IPS-20b (cell line): Measurements from ENCODE around the gene ATAD3A.
"Not testable (repeated sequence)": the region's sequence is repeated elsewhere in the genome, so short reads cannot be mapped to it uniquely, and the experiment has no call there.

Experiments
- H3K27ac ChIP-seq: one replicate; pipeline ENCODE4 v1.5.1; 2013; ENCODE audit warnings: low read length
- H3K27me3 ChIP-seq: 2 replicates; pipeline ENCODE4 v1.6.1; 2013; ENCODE audit warnings: mild to moderate bottlenecking, low read length, inconsistent platforms; ENCODE audit not compliant: insufficient read depth
- H3K36me3 ChIP-seq: 2 replicates; pipeline ENCODE4 v1.6.1; 2013; ENCODE audit warnings: low read depth, mild to moderate bottlenecking, inconsistent platforms, low read length, moderate library complexity; ENCODE audit not compliant: insufficient read depth
- H3K4me1 ChIP-seq: 2 replicates; pipeline ENCODE4 v1.6.1; 2013; ENCODE audit warnings: mild to moderate bottlenecking, control low read depth, inconsistent platforms, low read length, moderate library complexity; ENCODE audit not compliant: insufficient read depth
- H3K4me3 ChIP-seq: 2 replicates; pipeline ENCODE4 v1.5.1; 2013; ENCODE audit warnings: mild to moderate bottlenecking, low read length, inconsistent platforms
- H3K9ac ChIP-seq: 2 replicates; pipeline ENCODE4 v1.6.1; 2013; ENCODE audit warnings: low read depth, mild to moderate bottlenecking, inconsistent platforms, low read length, moderate library complexity
- H3K9me3 ChIP-seq: 2 replicates; pipeline ENCODE4 v1.6.1; 2013; ENCODE audit warnings: mild to moderate bottlenecking, low read depth, low read length, inconsistent platforms; ENCODE audit not compliant: insufficient read depth

The ATAD3A gene

GRCh38 chr1:1479547-1480487 lies 32.1 kb upstream of the ATAD3A start:
- Histone ChIP-seq H3K9me3 (no peaks in the 10 kb centered on the region), H3K4me1 (no peaks in the 10 kb centered on the region), H3K36me3 (peaks cover 50% of the 10 kb centered on the region), H3K9ac (no peak overlapping the region), H3K4me3 (no peak overlapping the region), H3K27me3 (no peaks in the 10 kb centered on the region), H3K27ac (no peak overlapping the region)

- peaks cover 50% of the 10 kb centered on the region for H3K36me3 ChIP-seq
- not testable (repeated sequence) for H3K27me3 ChIP-seq, H3K9me3 ChIP-seq, H3K4me3 ChIP-seq, H3K9ac ChIP-seq, H3K27ac ChIP-seq, H3K4me1 ChIP-seq
Observed at GRCh38 chr1:1480488-1480867, 31.5 kb upstream of the ATAD3A start.

- H3K9ac ChIP-seq, H3K4me1 ChIP-seq, H3K4me3 ChIP-seq, H3K9me3 ChIP-seq, H3K27ac ChIP-seq, H3K27me3 ChIP-seq: not testable (repeated sequence)
- H3K36me3 ChIP-seq = peaks cover 50% of the 10 kb centered on the region
Observed at GRCh38 chr1:1481811-1482210, 30.2 kb upstream of the ATAD3A start.

- Histone ChIP-seq H3K36me3 (peaks cover 53% of the 10 kb centered on the region), H3K27me3 (no peaks in the 10 kb centered on the region), H3K9ac (no peak overlapping the region), H3K4me3 (no peak overlapping the region), H3K27ac (no peak overlapping the region), H3K4me1 (no peaks in the 10 kb centered on the region), H3K9me3 (no peaks in the 10 kb centered on the region)
Observed at GRCh38 chr1:1482856-1483255, 29.1 kb upstream of the ATAD3A start.

- no peak overlapping the region for H3K4me3 ChIP-seq
- no peaks in the 10 kb centered on the region for H3K4me1 ChIP-seq
- no peaks in the 10 kb centered on the region for H3K27me3 ChIP-seq
- H3K36me3 ChIP-seq = peaks cover 56% of the 10 kb centered on the region
- H3K9me3 ChIP-seq = no peaks in the 10 kb centered on the region
- H3K27ac ChIP-seq = no peak overlapping the region
- H3K9ac ChIP-seq = no peak overlapping the region
Observed at GRCh38 chr1:1483714-1484113, 28.2 kb upstream of the ATAD3A start.

GRCh38 chr1:1484976-1485750 lies 26.8 kb upstream of the ATAD3A start:
- not testable (repeated sequence) for H3K9me3 ChIP-seq, H3K4me3 ChIP-seq, H3K27me3 ChIP-seq, H3K27ac ChIP-seq, H3K9ac ChIP-seq, H3K4me1 ChIP-seq
- H3K36me3 ChIP-seq = peaks cover 59% of the 10 kb centered on the region

- H3K9ac ChIP-seq, H3K4me1 ChIP-seq, H3K4me3 ChIP-seq, H3K27me3 ChIP-seq, H3K9me3 ChIP-seq, H3K27ac ChIP-seq: not testable (repeated sequence)
- H3K36me3 ChIP-seq = peaks cover 61% of the 10 kb centered on the region
Observed at GRCh38 chr1:1485755-1486317, 26.1 kb upstream of the ATAD3A start.

- no peak overlapping the region for H3K9ac ChIP-seq
- H3K4me1 ChIP-seq = no peaks in the 10 kb centered on the region
- H3K27ac ChIP-seq = no peak overlapping the region
- H3K36me3 ChIP-seq = peaks cover 68% of the 10 kb centered on the region
- H3K27me3 ChIP-seq = no peaks in the 10 kb centered on the region
- H3K9me3 ChIP-seq = peaks cover 4% of the 10 kb centered on the region; the same call in 1 of the 2 replicates
- H3K4me3 ChIP-seq = no peak overlapping the region
Observed at GRCh38 chr1:1487701-1488100, 24.3 kb upstream of the ATAD3A start.

GRCh38 chr1:1489231-1489630 lies 22.7 kb upstream of the ATAD3A start:
- peaks cover 4% of the 10 kb centered on the region; the same call in 1 of the 2 replicates for H3K9me3 ChIP-seq
- H3K27me3 ChIP-seq = no peaks in the 10 kb centered on the region
- no peaks in the 10 kb centered on the region for H3K4me1 ChIP-seq
- no peak overlapping the region for H3K4me3 ChIP-seq
- no peak overlapping the region for H3K27ac ChIP-seq
- H3K9ac ChIP-seq = no peak overlapping the region
- peaks cover 59% of the 10 kb centered on the region for H3K36me3 ChIP-seq

- peaks cover 57% of the 10 kb centered on the region for H3K36me3 ChIP-seq
Observed at GRCh38 chr1:1489861-1490260, 22.1 kb upstream of the ATAD3A start.

GRCh38 chr1:1490633-1491230 lies 21.2 kb upstream of the ATAD3A start:
- H3K27me3 ChIP-seq = no peaks in the 10 kb centered on the region
- no peak overlapping the region for H3K4me3 ChIP-seq
- H3K4me1 ChIP-seq = no peaks in the 10 kb centered on the region
- peaks cover 4% of the 10 kb centered on the region; the same call in 1 of the 2 replicates for H3K9me3 ChIP-seq
- H3K27ac ChIP-seq = no peak overlapping the region
- no peak overlapping the region for H3K9ac ChIP-seq
- H3K36me3 ChIP-seq = peaks cover 57% of the 10 kb centered on the region

More at GRCh38 chr1:1489861-1490260, 22.1 kb upstream of the ATAD3A start:
- H3K4me3 ChIP-seq = no peak overlapping the region
- H3K27me3 ChIP-seq = no peaks in the 10 kb centered on the region
- no peaks in the 10 kb centered on the region for H3K4me1 ChIP-seq
- no peak overlapping the region for H3K9ac ChIP-seq
- no peak overlapping the region for H3K27ac ChIP-seq
- H3K9me3 ChIP-seq = peaks cover 4% of the 10 kb centered on the region; the same call in 1 of the 2 replicates
